Calu3 (cell line): ENCODE results near the gene TUT1. TPM values are rescaled to one million over a fixed set of nuclear protein-coding genes. Genes with fewer than 3 reads are reported as not detected.

Source experiments
- BruUV-seq: library from RNA; stranded (reverse); fragments of 400-500 nt; replicated peaks from 2 replicates; lab custom pipeline; 2021; lab: Mats Ljungman, UMichigan
- CTCF ChIA-PET: fragments of 300-600 bp; sonication (Branson Sonifier 250); formaldehyde crosslinking; loops from one replicate; lab custom pipeline; 2022; ENCODE audit warnings: antibody characterized with exemption; lab: Charles Lee
- DNase-seq: peaks from one replicate; pipeline ENCODE4 v3.0.0; 2022
- H3K27ac Mint-ChIP-seq: one replicate; pipeline ENCODE4 v1.8.0; 2022; ENCODE audit warnings: mixed read lengths; ENCODE audit not compliant: unreplicated experiment
- H3K27me3 Mint-ChIP-seq: one replicate; pipeline ENCODE4 v1.8.0; 2022; ENCODE audit warnings: mixed read lengths; ENCODE audit not compliant: unreplicated experiment
- H3K36me3 Mint-ChIP-seq: one replicate; pipeline ENCODE4 v1.8.0; 2022; ENCODE audit warnings: mild to moderate bottlenecking, moderate library complexity, mixed read lengths; ENCODE audit not compliant: insufficient read depth, unreplicated experiment
- H3K4me1 Mint-ChIP-seq: one replicate; pipeline ENCODE4 v1.8.0; 2022; ENCODE audit warnings: mild to moderate bottlenecking, low read depth, mixed read lengths; ENCODE audit not compliant: unreplicated experiment
- H3K4me3 Mint-ChIP-seq: one replicate; pipeline ENCODE4 v1.8.0; 2022; ENCODE audit warnings: mild to moderate bottlenecking, low read depth, moderate library complexity, mixed read lengths; ENCODE audit not compliant: unreplicated experiment
- H3K9me3 Mint-ChIP-seq: one replicate; pipeline ENCODE4 v1.8.0; 2022; ENCODE audit warnings: low read depth, mixed read lengths; ENCODE audit not compliant: unreplicated experiment
- CTCF ChIP-seq: fragments of 200-600 bp; IDR thresholded peaks from one replicate; pipeline ENCODE4 v1.8.0; 2022; ENCODE audit warnings: antibody characterized with exemption; ENCODE audit not compliant: unreplicated experiment
- intact Hi-C: fragments of 100-400 bp; cut with micrococcal nuclease; formaldehyde crosslinking; loops from one replicate; pipeline ENCODE4 v1.10.0; 2022; ENCODE audit not compliant: unreplicated experiment
- total RNA-seq: library from RNA; stranded (reverse); gene quantifications from 2 replicates; pipeline ENCODE4 v1.2.3, GENCODE V29; 2022

The TUT1 gene
- total RNA-seq, 1 experiment from 2014 or later = 21.9 TPM

GRCh38 chr11:62607714-62608113, 16.4 kb upstream of the TUT1 start:
- Mint-ChIP-seq H3K27ac (no peak overlapping the region), H3K36me3 (peaks cover 44% of the 10 kb centered on the region), H3K4me3 (no peak overlapping the region), H3K27me3 (no peaks in the 10 kb centered on the region), H3K9me3 (no peaks in the 10 kb centered on the region), H3K4me1 (peaks cover 20% of the 10 kb centered on the region)
- TF ChIP-seq CTCF = no peak
- BruUV-seq = no TSS peak
- intact Hi-C loops = no loop called here
- DNase-seq = no peak
- CTCF ChIA-PET = no interaction called here

GRCh38 chr11:62605902-62606301, 14.6 kb upstream of the TUT1 start:
- no peak for TF ChIP-seq CTCF
- CTCF ChIA-PET = no interaction called here
- intact Hi-C loops = no loop called here
- no TSS peak for BruUV-seq
- Mint-ChIP-seq H3K4me1 (peaks cover 19% of the 10 kb centered on the region), H3K27me3 (no peaks in the 10 kb centered on the region), H3K4me3 (no peak overlapping the region), H3K27ac (no peak overlapping the region), H3K9me3 (no peaks in the 10 kb centered on the region), H3K36me3 (peaks cover 49% of the 10 kb centered on the region)
- DNase-seq = no peak

GRCh38 chr11:62605467-62605866, 14.1 kb upstream of the TUT1 start:
- Mint-ChIP-seq H3K4me1 (peaks cover 19% of the 10 kb centered on the region), H3K27ac (no peak overlapping the region), H3K27me3 (no peaks in the 10 kb centered on the region), H3K9me3 (no peaks in the 10 kb centered on the region), H3K36me3 (peaks cover 49% of the 10 kb centered on the region), H3K4me3 (no peak overlapping the region)
- intact Hi-C loops = no loop called here
- no peak for DNase-seq
- no peak for TF ChIP-seq CTCF
- no TSS peak for BruUV-seq
- CTCF ChIA-PET = no interaction called here

GRCh38 chr11:62604460-62605120, 13.3 kb upstream of the TUT1 start:
- intact Hi-C loops = no loop called here
- Mint-ChIP-seq H3K27ac (no peak overlapping the region), H3K27me3 (no peaks in the 10 kb centered on the region), H3K9me3 (no peaks in the 10 kb centered on the region), H3K4me3 (no peak overlapping the region), H3K36me3 (peaks cover 53% of the 10 kb centered on the region), H3K4me1 (peaks cover 27% of the 10 kb centered on the region)
- no peak for TF ChIP-seq CTCF
- no peak for DNase-seq
- BruUV-seq = no TSS peak
- CTCF ChIA-PET = no interaction called here
